Cardiac fibroblast (primary cell): ENCODE measurements around the gene ZNF835.

Experiments
- DNase-seq, 2 donors: peaks; one replicate each; pipeline versions ENCODE4 v3.0.0 to v3.0.0-alpha.2; 2010; ENCODE audit warnings: low read depth in 2 of 2
- H3K4me3 ChIP-seq, 2 donors: replicated peaks in 1 of 2; 1 replicate in 1 of 2; 2 replicates in 1 of 2; pipeline ENCODE4 v1.5.1; 2011; ENCODE audit warnings: low read depth in 2 of 2, low read length in 2 of 2, mild to moderate bottlenecking in 2 of 2, moderate library complexity in 1 of 2
- TF ChIP-seq, protein P1 (sequence below): IDR thresholded peaks from one replicate; pipeline ENCODE4 v1.5.1; 2011; ENCODE audit warnings: low read depth, mild to moderate bottlenecking, low read length, inconsistent platforms

The ZNF835 gene

DNA sequence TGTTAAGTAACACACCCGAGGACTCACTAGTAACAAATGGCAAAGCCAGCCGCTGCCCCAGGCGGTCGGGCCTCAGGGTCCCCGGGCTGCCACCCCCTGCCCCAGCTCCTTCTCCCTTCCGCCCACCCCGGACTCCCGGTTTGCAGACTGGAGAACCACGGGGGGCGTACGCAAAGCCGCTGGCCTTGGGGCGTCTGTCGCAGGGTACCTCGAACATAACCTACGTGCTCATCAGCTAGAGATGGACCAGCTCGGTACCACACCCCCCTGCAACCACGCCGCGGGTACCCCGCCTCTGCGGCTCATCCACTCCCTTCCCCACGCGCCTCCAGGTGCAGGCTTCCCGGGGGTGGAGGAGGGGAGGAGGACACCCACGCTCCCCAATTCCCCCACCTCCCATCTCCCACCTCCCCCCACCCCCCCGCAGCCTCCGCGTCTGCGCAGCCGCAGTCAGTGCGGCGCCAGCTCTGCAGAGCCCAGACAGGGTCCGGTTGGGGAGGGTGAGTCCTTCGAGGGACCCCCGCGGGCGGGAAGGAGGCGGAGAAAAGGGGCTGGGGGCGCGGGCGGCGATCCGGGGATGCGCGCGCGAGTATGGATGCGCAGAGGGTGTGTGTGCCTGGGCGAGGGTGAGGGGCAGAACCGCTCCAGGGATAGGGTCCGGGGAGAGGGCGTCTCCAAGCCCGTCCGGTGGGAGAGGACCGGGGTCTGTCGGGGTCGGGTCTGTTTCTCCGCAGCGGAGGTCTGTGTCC lies 28.7 kb downstream of the ZNF835 start, which contains the start of gene SMIM17:
Gene SMIM17, plus strand, starts transcription at position 449 of the 749 bp plus-strand sequence. CDS start 2,509 bp downstream, outside the sequence.
- H3K4me3 ChIP-seq = no peak within 1 kb of the TSS
- TF ChIP-seq, protein P1, sequence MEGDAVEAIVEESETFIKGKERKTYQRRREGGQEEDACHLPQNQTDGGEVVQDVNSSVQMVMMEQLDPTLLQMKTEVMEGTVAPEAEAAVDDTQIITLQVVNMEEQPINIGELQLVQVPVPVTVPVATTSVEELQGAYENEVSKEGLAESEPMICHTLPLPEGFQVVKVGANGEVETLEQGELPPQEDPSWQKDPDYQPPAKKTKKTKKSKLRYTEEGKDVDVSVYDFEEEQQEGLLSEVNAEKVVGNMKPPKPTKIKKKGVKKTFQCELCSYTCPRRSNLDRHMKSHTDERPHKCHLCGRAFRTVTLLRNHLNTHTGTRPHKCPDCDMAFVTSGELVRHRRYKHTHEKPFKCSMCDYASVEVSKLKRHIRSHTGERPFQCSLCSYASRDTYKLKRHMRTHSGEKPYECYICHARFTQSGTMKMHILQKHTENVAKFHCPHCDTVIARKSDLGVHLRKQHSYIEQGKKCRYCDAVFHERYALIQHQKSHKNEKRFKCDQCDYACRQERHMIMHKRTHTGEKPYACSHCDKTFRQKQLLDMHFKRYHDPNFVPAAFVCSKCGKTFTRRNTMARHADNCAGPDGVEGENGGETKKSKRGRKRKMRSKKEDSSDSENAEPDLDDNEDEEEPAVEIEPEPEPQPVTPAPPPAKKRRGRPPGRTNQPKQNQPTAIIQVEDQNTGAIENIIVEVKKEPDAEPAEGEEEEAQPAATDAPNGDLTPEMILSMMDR = no peak
- no peak for DNase-seq

DNA sequence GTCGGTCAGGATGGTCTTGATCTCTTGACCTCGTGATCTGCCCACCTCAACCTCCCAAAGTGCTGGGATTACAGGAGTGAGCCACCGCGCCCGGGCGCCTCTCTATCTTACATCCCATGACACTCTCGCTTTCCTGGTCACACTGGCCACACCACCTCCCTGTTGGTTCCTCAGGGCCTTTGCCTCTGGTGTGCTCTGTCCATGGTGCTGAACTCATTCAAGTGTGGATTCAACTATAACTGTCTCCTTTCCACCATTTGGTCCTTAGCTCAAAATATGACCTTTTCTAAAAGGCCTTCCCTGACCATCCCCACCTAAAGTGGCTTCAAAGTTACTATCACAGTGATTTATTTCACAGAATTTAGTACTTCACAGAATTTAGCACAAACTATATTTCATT lies 32.3 kb downstream of the ZNF835 start:
- peak; percentile 5 to 28 for DNase-seq
- TF ChIP-seq, protein P1 = no peak
- no peak overlapping the region for H3K4me3 ChIP-seq

DNA sequence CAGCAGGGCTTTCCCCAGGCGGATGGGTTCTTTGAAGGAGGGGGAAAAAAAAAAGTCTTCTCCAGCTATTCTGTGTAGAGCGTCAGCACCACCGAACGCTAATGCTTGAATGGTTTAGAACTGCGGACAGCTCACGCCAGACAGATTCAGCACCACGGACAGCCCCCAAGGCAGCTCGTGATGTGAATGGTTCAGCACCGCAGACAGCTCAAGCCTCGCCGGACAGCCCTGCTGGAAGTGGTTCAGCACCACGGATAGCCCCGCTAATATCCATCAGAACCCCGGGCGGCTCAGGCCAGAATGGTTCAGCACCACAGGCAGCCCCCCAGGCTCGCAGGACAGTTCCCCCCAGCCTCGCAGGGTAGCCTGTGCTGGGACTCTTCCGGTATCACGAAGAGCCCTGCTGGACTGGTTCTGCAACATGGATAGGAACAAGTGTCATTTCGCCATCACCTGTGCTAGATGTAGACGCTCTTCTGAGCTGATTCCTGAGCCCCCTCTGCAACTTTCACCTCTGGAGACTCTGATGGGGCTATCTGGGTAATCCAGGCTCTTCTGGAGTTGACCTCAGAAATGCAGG lies 33.5 kb downstream of the ZNF835 start:
- DNase-seq = peak; percentile 69 to 85
- H3K4me3 ChIP-seq = no peak overlapping the region
- TF ChIP-seq, protein P1 = no peak

DNA sequence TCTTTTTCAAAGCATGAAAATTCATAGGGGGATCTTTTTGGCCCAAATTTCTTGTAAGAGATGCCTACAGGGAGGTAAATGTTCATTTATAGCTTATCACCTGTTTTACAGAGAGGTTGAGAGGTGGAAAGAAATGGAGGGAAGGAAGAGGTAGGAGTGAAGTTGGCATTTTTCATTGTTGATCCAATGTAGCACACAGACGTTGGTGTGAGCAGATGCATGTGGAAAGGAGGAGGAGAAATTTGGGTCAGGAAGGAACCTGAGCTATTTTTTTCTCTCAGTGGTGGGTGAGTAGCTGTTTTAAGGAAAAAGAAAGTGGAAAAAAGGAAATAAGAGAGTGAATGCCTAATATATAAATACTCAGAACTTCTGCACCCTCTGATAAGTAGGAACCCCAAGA lies 38.5 kb downstream of the ZNF835 start:
- TF ChIP-seq, protein P1 = no peak
- no peak overlapping the region for H3K4me3 ChIP-seq
- no peak for DNase-seq

DNA sequence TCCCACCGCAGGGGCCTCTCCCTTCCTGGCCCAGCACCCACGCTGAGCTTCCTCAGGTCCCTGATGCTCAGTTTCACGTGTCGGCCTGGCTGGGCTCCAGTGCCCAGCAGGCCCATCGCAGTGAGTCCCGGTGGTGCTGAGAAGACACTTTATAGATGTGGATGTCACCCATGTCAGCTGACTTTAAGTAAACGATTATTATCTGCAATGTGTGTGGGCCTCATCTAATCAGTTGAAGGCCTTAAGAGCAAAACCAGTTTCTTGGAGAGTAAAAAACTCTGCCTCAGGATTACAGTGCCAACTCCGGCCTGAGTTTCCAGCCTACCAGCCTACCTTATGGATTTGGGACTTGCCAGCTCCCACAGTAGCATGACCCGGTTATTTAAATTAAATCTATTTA lies 45.8 kb downstream of the ZNF835 start:
- no peak overlapping the region for H3K4me3 ChIP-seq
- TF ChIP-seq, protein P1 = no peak
- DNase-seq = no peak

DNA sequence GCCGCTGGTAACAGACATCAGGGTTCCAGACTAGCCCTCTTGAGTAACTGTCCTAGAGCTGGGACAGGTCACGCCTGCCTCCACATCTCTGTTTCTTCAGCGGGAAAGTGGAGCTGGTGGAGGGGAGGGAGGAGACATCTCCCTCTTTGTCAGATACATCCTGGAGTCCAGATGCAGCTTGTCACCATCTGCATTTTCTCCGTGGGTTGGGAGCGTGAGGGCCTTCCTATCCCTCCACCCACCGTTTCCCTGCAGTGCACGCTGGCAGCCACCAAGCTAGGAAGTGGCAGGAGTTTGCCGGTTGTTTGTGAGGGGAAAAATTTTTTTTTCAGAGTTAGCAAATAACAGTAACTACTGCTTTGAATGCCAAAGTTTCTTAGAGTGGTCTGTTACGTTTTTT lies 48.6 kb downstream of the ZNF835 start:
- DNase-seq = no peak
- H3K4me3 ChIP-seq = no peak overlapping the region
- TF ChIP-seq, protein P1 = no peak

DNA sequence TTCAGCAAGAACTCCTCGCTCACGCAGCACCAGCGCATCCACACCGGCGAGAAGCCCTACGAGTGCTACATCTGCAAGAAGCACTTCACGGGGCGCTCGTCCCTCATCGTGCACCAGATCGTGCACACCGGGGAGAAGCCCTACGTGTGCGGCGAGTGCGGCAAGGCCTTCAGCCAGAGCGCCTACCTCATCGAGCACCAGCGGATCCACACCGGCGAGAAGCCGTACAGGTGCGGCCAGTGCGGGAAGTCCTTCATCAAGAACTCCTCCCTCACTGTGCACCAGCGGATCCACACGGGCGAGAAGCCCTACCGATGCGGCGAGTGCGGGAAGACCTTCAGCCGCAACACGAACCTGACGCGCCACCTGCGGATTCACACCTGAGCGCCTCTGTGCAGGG lies 49.2 kb downstream of the ZNF835 start:
- TF ChIP-seq, protein P1 = no peak
- no peak overlapping the region for H3K4me3 ChIP-seq
- no peak for DNase-seq
